AG04449 (cell line): ENCODE measurements around the gene TMEM208.

Experiments
- CTCF ChIA-PET: fragments of 350-600 bp; formaldehyde crosslinking; extraction: SDS; loops from one replicate; lab custom pipeline; 2021; ENCODE audit warnings: antibody characterized with exemption; lab: Yijun Ruan, JAX
- POLR2A ChIA-PET: fragments of 400-600, 350-600 bp; formaldehyde crosslinking; extraction: SDS; loops from one replicate; lab custom pipeline; 2020; ENCODE audit warnings: antibody characterized with exemption, inconsistent platforms; lab: Yijun Ruan, JAX
- DNase-seq: peaks from one replicate; pipeline ENCODE4 v3.0.0-alpha.2; 2010; ENCODE audit warnings: low read depth, low spot score
- H3K4me3 ChIP-seq: 2 replicates; pipeline ENCODE4 v1.5.1; 2011; ENCODE audit warnings: low read depth, mild to moderate bottlenecking, control low read depth, low read length
- TF ChIP-seq, protein P1 (sequence below): IDR thresholded peaks from one replicate; pipeline ENCODE4 v1.5.1; 2011; ENCODE audit warnings: mild to moderate bottlenecking, moderate library complexity, low read length, control low read depth, inconsistent platforms; ENCODE audit not compliant: insufficient read depth; ENCODE audit errors: missing control alignments

The TMEM208 gene

DNA sequence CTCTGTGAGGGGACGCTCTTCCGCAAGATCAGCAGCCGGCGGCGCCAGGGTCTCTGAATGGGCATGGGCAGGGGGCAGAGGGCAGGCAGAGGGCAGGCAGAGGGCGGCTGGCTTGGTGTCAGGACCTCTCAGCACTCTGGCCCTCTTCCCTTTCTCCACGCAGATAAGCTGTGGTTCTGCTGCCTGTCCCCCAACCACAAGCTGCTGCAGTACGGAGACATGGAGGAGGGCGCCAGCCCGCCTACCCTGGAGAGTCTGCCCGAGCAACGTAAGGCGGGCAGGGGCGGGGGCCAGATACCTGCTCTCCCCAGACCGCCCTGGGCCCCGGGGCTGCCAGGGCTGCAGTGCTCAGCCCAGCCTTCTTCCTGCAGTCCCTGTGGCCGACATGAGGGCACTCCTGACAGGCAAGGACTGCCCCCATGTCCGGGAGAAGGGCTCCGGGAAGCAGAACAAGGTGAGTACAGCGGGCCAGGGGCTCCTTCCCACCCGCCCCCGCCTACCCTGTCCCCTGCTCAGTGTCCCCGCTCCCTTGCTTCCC, 23.9 kb upstream of the TMEM208 start:
- no peak overlapping the region for H3K4me3 ChIP-seq
- TF ChIP-seq, protein P1, sequence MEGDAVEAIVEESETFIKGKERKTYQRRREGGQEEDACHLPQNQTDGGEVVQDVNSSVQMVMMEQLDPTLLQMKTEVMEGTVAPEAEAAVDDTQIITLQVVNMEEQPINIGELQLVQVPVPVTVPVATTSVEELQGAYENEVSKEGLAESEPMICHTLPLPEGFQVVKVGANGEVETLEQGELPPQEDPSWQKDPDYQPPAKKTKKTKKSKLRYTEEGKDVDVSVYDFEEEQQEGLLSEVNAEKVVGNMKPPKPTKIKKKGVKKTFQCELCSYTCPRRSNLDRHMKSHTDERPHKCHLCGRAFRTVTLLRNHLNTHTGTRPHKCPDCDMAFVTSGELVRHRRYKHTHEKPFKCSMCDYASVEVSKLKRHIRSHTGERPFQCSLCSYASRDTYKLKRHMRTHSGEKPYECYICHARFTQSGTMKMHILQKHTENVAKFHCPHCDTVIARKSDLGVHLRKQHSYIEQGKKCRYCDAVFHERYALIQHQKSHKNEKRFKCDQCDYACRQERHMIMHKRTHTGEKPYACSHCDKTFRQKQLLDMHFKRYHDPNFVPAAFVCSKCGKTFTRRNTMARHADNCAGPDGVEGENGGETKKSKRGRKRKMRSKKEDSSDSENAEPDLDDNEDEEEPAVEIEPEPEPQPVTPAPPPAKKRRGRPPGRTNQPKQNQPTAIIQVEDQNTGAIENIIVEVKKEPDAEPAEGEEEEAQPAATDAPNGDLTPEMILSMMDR, result no peak
- POLR2A ChIA-PET, result no interaction called here
- CTCF ChIA-PET, result interaction anchor here (0.8 kb wide), 1 partner anchor 10 kb away, joined by 3 read pairs; no protein-coding TSS in a partner anchor
- no peak for DNase-seq

DNA sequence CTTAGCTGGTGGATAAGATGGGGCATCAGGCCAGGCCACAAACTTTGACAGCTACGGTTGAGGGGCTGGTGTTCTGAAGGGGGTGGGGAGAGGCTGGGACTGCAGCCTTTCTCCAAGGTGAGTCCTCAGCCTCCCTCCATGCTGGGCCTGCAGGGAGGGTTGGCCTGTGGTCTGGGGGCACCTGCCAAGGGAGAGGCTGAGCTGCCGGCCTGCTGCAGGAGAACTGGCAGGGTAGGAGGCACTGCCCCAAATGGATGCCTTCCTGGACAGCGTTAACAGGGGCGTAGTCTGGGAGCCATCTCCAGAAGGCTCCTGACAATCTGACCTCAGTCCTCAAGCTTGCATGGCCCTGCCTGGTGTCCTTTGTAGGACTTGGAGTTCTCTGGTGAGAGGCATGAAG, 22.9 kb upstream of the TMEM208 start:
- TF ChIP-seq, protein P1, result no peak
- ChIA-PET CTCF (interaction anchor here (0.6 kb wide), 1 partner anchor 94 kb away, joined by 3 read pairs; no protein-coding TSS in a partner anchor), POLR2A (interaction anchor here (2.1 kb wide), 1 partner anchor 23 kb away, joined by 6 read pairs; the partner anchor contains the start of gene TMEM208)
- H3K4me3 ChIP-seq, result no peak overlapping the region
- no peak for DNase-seq

DNA sequence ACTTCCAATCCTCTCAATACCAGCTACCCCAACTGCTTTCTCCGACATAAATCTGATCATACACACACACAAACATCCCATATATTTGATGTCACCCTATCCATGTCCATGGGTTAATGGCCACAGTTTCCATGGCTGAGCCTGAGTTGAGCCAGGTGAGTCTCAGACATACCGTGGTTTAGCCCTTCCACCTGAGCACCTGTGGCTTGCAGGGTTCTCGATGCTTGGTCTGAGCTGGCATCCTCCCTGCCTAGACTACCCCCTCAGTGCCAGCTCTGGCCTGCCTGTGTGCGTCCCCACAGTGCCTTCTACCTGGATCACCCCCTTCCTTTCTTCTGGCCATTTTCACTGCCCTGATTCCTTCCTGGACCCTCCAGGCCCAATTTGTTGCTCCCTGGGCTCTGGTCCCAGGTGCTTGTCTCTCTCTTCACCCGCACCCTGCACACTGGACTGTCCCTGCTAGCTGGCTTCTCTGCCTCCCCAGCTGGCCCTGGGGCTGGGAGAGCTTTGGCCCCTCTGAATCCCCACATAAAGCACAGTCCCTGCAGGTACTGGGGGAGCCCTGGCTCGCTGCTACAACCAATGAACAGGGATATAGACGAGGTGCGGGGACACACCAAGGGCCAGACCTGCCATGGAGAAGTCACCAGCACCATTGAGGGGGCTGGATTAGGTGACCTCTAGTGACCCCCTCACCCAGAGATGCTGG, 20.6 kb upstream of the TMEM208 start:
- POLR2A ChIA-PET, result interaction anchor here (0.5 kb wide), 1 partner anchor 316 kb away, joined by 3 read pairs; no protein-coding TSS in a partner anchor
- TF ChIP-seq, protein P1, result no peak
- CTCF ChIA-PET, result interaction anchor here (10.5 kb wide), 1 partner anchor 10 kb away, joined by 83 read pairs; the partner anchor contains the start of genes E2F4 and ELMO3
- no peak for DNase-seq
- no peak overlapping the region for H3K4me3 ChIP-seq

DNA sequence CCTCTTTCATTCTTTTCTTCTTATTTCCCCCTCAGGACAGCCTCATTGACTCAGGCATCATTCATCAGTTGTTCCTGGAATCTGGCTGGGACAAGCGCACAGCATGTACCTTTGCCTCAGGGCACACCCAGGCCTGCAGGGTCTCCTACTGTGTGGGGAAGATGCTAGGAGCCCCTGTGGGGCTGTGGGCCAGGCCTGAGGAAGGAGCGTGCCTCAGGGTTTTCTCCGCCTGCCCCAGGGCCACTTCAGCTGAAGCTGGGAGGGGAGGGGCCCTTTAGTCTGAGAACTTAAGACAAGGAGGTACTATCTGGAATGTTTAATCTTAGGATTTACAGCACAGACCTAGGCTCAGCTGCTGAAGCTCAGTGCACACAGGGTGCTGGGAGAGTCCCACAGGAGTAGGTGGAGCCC, 20.1 kb upstream of the TMEM208 start:
- TF ChIP-seq, protein P1, result no peak
- no peak overlapping the region for H3K4me3 ChIP-seq
- no peak for DNase-seq
- CTCF ChIA-PET, result interaction anchor here (1.6 to 10.5 kb wide), 2 partner anchors 10 to 12 kb away, joined by 3 to 83 read pairs; partner anchors contain the start of genes E2F4 and ELMO3
- POLR2A ChIA-PET, result interaction anchor here (0.5 to 1.1 kb wide), 2 partner anchors 13 to 317 kb away, joined by 3 read pairs; no protein-coding TSS in a partner anchor

DNA sequence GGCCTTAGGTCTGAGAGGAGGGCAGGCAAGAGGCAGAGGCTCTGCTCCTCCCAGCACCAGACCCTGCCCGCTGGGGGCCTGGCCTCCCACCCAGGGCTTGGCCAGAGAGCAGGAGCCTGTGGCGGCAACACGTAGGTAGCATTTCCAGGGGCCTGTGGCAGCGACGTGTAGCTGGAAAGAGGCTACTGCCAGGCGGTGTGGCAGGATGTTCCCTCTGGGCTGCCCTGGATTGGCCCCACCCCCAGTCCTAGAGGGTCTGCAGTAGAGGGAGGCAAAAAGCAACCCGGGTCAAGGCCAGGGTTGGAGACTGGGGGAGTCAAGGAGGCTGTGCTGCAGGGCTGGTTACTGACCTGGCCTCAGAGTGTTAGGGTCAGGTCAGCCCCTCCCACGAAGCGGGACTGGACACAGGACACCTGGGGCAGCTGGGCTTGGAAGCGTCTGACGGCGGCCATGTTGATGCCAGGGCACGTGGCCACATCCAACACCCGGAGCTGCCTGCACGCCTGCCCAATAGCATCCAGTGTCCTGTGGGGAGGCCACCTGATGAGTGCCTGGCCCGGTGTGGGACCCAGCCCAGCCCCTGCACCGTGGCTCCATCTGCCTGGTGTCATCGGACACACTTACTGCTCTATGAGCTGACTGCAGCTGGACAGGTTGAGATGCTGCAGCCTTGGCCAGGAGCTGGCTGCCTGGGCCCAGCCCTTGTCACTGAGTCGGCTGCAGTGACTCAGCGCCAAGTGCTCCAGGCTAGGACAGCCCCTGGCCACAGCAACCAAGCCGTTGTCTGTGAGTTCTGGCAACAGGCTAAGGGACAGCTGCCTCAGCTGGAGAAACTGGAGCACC, 19.5 kb upstream of the TMEM208 start:
- TF ChIP-seq, protein P1, result no peak
- CTCF ChIA-PET, result interaction anchor here (1.0 to 10.5 kb wide), 5 partner anchors 11 to 132 kb away, joined by 3 to 83 read pairs (median 4); partner anchors contain the start of genes E2F4 and ELMO3
- DNase-seq, result no peak
- POLR2A ChIA-PET, result interaction anchor here (0.6 to 2.2 kb wide), 5 partner anchors 8 to 19 kb away, joined by 3 to 9 read pairs (median 4); partner anchors contain the start of gene TMEM208
- no peak overlapping the region for H3K4me3 ChIP-seq
